ENCODE data around the gene FXYD6.

The FXYD6 gene

DNA sequence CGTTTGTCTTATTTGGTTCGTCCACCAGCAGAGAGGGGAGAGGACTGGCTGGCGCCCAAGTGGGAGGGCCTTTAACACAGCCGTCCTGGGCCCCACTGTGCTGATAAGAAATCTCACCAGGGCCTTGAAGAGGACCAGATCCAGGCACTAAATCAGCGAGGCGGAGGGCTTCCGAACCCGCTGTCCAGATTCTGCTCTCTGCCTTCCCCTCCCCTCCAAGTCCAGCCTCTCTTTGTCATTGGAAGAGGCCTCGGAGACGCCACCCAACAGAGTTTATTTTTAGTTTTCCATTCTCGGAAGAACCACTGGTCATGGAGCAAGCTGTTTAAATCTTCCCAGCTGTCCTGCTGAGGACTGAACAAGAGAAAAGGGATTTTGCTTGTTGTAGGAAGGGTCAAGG, 9.3 kb upstream of the FXYD6 start:
- DNase-seq (ENCODE audit: low spot score) = no peak

DNA sequence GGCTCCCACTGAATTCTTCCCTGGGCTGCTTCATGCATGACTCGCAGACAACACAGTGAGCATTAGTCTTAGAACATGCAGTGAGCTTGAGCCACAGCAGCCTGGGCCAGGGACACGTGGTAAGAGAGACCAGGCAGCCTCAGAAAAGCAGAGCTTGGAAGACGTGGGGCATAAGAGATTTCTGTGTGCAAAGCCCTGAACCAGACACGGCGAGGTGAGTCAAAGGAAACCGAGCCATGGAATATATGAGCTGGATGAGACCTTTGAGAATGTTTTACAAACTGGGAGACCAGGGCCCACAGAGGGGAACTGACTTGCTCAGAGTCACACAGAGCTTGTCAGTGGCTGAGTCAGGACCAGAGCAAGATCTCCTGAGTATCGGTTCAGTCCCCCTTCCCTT, 8.5 kb upstream of the FXYD6 start:
- DNase-seq (ENCODE audit: low spot score) = no peak

DNA sequence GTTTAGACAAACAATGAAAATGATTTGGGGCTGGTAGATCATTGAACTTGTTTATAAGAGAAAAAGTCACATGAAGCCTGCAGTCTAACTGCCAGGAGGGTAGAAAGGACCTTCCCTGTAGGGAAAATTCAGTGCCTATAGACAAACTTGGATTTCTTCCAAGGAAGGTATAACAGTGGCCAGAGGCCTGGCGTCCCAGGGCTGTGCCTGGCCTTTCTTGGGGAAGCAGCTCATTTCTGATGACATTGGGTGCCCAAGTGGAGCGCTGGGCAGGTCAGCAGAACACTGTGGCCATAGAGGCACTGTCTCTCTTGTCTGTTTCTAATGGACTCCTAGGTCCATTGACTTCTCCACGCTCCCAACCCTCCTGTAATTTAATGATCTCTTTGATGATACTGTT, 6.6 kb upstream of the FXYD6 start:
- no peak for DNase-seq (ENCODE audit: low spot score)

DNA sequence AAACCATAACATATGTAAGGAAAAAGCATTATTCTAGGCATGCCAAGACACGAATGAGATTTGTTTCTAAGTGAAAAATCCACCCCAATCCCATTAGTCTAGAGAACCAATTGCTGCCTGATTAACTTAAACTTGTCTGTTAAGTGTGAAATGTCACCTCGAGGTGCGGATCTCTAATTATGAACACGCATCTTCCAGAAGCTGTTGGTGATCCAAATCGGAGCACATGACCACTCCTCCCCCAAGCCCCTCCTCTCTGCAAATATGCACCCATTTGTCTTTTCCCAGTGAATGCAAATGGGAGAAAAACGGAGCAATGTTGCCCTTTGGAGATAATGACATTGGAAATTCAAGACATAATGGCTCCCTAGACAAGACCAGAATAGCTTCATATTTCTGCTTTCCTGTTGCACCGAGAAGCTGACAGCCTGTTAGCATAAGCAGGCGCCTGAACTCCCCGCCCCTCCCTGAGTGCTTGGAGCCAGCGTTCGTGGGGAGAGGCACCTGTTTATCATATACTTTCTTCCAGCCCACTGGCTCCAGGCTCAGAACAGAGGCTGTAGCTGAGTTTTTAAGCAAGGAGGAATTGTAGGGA, 6.0 kb upstream of the FXYD6 start:
- DNase-seq (ENCODE audit: low spot score) = no peak

DNA sequence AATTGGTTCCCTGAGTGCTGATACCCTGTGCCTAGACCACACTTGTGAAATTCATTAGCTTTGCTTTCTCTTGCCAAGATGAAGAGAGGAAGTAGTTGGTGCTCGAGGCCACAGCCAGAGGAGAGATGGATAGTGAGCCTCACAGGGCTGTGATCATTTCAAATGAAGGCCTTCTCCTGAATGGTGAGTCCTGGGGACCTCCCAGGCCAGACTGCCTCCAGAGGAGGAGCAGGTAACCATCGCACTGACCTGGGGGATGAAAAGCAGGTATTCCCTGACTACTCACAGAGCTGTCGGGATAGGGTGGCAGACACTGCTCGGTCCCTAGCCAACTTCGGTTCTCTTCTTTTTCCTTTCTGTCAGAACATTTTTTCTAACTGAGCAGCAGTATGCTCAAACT, 4.8 kb upstream of the FXYD6 start:
- DNase-seq (ENCODE audit: low spot score) = no peak

DNA sequence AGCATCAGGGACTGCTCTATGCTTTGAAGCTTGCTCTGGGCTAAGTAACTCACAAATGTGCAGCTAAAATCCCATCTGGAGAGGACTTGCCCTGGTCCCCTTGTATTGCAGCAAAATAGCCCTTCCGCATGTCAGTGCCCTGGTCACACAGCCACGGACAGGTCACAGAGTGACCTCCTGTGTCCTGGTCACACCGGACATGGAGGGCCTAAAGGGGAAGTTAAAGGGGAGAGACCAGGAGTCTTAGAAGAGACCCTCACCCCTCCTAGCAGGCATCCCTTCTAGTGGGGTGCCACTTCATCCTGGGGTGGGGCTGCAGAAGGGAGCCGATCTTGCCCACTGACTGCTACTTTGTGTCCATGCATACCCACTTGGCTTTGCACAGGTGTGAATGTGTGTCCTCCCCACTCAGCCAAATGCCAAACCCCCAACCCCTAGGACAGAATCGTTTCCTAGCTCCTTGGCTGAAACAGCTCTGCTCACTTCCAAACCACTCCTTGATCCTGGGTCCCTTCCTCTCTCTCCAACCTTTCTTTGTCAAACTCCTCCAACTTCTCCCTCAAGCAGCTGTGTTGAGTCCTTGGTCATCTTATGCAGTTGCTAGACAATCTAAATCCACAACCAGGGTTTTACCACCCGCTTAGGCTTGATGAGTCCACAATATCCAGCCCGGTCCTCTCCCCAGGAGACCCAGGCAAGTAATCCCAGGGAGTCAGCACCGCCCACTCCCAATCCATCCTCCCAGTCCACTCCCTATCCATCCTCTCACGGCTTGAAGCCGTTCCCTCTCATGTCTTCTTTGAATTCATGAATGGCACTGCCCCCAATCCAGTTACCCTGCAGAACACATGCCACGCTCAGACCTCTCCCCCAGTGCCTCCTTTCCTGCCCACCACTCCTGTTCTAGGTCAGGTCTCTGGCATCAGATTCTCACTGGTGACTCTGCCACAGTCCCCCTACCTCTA, 3.3 kb upstream of the FXYD6 start:
- DNase-seq (ENCODE audit: low spot score) = no peak

DNA sequence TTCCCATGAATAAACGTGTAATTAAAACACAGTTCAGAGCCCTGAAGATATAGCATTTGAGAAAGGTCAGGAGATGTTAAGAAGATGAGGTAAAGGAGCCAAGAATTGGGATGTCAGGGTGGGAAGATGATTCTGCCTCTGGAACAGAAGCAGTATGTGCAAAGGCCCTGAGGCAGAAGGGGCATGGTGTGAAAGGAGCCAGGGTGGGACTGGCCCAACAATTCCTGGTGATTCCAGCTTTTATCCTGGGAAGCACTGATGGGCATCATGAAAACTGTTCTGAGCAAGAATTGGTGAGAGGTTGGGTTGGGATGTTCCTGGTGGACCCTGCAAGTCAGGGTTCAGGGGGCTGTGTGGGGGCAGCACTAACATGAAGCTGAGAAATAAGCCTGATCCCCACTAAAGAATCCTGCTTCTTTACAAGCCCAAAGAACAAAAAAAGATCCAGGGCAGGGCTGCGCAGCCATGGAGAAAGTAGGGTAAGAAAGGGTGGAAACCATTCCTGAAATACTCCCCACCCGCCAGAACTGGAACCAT, 2.5 kb upstream of the FXYD6 start:
- DNase-seq (ENCODE audit: low spot score) = no peak

DNA sequence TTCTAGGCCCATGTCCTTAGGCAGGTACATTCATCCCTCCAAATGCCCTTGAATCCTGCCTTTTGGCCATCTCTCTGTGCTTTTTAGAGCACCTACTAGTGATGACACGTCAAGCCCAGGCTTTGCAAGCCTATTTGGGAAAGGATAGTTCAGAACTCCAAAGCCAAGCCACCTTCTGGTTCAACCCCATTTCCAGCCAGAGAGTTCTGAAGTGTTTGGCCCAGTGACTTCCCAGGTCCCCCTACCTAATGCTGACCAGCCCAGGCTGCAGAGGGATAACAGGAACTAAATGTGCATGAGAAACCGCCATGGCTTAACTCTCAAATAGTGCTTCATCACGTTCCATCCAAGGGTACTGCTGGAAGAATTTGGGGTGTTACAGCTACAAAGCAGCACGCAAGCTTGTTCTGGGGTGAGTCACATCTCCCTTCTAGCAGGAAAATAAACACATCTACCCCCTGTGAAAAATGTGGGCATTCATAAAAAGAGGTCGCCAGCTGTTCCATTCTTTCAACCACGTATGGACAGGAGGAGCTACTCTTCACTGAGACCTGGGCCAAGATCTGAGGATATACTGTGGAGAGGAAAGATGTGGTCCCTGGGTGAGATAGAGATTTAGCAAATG, 2.0 kb upstream of the FXYD6 start:
- no peak for DNase-seq (ENCODE audit: low spot score)

DNA sequence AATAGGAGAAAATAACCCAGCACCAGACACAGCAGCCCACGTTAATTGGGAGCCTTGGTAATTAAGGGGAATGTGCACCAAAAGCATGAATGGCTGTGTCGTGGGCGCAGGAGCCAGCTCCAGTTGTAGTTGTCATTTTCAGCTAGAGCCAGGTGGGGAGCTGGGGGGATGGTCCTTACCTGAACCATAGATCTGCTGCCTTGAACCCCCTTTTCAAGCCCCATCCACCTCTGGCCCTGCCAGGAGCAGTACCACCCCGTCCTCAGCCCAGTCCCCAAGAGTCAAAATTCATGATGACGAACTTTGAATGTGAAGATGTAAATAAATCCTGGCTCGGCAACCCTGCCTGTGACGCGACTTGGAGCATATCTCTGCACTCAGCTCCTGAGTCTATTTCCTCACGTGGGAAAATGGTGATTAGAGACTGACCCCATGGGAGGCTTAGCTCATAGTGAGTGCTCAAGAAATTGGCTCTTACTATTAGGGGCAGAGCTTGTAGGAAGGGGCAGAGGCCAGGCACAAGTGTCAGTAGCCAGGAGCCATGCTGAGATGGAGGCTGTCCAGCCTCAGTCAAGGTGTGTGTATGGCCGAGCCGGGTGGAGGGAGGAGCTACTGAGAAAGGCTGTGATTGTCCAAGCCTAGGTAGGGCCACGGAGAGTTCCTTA, 794 bp upstream of the FXYD6 start:
- no peak for DNase-seq (ENCODE audit: low spot score)

DNA sequence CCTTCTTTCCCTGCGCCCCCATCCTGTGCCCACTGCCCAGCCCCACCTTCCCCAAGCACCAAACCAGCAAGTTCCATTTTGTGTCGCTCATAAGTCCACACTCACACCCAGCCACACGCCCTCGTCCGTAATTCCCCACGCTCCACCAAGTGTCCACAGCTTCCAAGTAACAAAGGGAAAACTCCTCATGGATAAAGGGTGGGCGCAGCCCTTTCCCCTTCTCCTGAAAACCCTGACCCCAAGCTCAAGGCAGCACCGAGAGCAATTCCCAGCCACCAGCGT, 458 bp downstream of the FXYD6 start:
- no peak for DNase-seq (ENCODE audit: low spot score)

DNA sequence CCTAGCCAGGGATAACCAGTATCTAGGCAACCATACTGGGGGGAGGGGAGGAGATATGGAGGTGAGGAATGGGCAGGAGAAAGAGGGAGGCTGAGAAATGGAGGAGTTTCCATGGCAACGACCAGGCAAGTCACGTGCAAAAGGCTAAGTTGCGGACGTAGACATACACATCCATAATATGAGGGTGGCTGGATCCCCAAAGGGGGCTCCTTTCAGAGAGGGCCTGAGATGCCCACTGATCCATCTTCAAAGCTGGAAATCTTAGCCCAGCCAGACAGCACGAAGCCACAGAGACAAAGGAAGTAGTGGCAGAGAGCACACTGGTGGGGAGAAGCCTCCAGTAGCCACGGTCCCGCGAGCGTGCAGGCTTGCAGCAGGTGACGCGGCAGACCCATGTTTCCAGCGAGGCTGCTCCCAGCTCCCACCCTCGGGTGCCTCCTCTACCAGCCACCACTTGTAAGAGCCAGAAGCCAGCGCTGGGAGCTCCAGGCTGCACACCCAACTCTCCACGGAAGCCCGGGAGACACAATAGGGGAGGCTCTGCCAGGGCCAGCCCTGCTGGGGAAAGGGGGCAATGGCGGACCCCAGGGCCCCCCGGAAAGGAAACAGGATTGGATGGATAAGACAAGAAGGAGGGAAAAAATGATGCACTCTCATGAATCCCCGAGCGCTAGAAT, 938 bp downstream of the FXYD6 start:
- no peak for DNase-seq (ENCODE audit: low spot score)

DNA sequence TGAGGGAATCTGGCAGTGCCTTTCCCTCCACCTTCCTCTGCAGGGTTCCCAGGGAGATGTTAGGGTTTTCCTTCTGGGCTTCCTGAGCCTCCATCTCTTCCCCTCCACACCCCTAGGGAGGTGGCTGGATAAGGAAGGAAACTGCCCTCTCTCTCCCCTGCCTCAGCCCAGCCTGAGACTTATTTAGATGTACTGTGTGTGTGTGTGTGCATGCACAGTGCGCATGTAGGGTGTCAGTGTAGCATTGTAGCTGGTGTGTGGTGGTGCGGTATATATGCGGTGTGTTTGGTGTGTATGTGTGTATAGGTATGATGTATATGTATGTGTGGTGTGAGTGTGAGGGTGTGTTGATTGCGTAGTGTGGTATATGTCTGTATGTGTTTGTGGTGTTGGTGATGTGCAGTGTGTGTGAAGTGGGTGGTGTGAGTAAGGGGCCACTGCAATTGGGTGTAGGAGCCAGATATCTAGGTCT, 1.5 kb downstream of the FXYD6 start:
- DNase-seq (ENCODE audit: low spot score) = no peak

DNA sequence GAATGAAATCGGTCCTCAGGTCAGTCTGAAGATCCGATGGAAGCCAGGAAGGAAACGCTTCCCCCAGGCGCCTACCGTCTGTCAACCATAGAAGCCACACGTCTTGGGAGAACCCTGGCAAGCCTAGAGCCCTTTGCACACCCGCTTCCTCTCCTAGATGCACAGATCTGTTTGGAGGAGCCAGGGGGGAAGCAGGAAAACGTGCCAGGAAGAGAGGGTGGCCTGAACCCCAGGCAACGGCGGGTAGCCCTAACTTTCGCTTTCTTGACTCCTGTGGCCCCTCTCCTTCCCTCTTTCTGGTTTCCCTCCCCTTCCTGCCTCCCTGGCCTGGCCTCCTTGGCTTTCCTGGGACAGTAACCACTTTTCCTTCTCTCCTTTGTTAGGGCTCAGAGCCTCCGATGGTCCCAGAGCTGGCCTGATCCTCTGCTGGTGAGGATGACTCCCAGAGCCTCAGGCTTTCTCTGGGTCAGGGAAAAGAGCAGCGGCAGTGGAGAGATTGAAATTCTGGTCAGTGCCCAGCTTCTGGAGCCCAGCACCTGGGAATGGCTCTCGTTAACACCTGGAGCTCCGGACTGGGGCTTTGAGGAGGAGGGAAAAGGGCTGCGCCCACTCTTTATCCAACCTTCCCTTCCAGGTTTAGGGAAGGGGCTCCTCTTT, 2.1 kb downstream of the FXYD6 start:
- no peak for DNase-seq (ENCODE audit: low spot score)

DNA sequence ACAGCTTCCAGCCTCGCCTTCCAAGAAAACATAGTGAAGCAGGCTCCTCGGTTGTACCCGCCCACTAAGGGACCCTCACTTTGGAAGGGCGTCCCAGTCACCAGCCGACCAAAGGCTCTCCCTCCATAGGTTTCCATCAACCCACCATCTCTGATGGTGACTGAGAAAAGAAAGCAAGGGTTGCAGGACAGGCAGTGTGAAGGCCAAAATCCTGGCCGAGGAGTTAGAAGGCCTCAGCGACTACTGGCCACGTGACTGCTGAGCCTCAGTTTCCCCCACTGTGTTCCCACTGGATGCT, 2.7 kb downstream of the FXYD6 start:
- DNase-seq (ENCODE audit: low spot score) = no peak

DNA sequence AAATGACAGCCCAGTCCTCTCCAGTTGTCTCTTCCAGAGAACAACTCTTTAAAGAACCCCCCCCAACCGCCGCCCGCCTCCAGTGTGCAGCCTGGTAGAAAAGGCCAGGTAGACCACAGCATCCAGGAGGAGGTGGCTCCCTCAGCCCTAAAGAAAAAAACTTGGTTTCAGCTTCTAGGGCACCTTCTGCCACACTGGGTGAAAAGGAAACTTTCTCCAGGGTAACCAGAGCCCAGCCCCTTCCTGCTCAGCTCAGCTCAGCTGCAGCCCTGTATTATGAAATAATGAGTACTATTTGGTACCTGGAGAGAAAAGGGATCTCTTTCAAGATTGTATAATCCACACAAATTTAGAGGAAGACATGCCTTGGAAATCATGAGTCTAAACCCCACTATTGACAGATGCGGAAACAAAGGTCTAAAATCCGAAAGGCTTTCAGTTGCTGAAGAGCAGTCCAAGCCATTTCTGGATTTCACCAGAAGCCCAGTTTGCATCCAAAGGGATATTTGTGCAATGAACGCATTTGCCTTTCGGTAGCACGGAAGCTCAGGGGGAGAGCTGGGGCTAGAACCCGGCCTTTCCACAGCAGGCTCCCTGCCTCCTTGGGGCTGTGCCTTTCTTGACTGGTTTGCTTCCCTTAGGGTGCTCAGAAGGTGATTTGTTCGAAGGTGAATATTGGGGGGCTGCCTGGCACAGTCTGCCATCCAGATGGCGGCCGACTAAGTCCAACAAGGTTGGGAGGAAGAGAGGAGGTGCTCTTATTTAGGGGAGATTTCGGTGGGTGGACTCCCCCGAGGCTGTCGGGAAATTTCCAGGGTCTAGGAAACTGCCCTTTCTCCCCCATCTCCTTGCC, 3.3 kb downstream of the FXYD6 start:
- DNase-seq (ENCODE audit: low spot score) = no peak

DNA sequence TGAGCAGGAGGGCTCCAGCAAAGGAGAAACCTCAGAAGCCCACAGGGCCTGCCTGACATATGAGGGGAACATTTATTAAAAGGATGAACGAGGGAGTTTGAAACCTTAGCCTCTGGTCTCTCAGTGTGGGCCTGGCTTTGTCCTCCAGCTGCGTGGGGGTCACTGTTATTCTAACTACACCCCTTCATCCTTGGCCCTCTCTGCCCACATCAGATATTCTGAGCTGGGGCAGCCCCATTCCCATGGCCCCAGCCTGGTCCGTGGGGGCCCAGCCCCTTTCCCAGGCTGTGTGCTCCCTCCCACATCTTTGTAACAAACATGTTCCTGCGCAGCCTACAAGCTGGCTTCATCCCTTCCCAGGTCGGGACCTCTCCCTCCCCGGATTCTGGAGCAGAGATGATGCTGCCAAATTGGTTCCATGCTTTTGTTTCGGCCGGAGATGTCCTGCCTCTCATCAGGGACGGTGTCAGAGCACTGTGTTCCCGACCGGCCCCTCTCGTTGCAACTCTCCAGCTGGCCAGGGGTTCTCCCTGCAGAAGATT, 4.0 kb downstream of the FXYD6 start:
- DNase-seq (ENCODE audit: low spot score) = no peak

DNA sequence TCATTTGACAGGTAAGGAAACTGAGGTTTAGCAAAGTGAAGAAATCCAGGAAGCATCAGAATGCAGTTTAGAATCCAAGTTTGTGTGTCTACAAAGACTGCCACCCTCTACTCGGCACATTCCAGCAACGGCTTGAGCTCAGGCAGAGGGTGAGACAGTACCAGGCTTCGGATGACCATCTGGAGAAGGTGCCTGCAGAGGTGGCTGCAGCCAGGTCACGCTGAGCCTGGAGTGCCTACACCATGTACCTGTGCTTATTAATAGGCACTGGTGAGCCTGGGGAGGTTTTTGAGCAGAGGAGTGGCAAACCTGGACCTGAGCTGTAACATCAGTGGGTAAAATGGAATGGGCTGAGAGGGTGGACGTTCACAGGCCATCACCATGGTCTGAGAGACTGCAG, 4.7 kb downstream of the FXYD6 start:
- DNase-seq (ENCODE audit: low spot score) = no peak

DNA sequence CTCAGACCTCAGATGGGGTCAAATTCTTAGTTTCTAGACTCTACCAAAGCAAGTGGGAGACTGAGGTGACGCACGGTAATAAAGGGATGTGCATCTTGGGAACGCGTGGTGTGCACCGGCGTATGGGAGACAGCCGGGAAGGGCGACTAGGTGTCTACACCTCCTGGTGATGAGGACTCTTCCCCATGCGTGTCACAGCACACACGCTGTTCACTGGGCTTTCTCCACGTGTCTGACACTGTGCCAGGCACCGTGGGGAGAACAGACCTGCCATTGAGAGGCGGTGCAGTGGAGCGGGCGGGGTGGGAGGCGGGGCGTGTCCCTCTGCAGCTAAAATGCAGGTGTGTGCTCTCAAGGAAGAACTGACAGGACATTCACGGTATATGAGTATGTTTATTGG, 5.3 kb downstream of the FXYD6 start:
- DNase-seq (ENCODE audit: low spot score) = no peak

DNA sequence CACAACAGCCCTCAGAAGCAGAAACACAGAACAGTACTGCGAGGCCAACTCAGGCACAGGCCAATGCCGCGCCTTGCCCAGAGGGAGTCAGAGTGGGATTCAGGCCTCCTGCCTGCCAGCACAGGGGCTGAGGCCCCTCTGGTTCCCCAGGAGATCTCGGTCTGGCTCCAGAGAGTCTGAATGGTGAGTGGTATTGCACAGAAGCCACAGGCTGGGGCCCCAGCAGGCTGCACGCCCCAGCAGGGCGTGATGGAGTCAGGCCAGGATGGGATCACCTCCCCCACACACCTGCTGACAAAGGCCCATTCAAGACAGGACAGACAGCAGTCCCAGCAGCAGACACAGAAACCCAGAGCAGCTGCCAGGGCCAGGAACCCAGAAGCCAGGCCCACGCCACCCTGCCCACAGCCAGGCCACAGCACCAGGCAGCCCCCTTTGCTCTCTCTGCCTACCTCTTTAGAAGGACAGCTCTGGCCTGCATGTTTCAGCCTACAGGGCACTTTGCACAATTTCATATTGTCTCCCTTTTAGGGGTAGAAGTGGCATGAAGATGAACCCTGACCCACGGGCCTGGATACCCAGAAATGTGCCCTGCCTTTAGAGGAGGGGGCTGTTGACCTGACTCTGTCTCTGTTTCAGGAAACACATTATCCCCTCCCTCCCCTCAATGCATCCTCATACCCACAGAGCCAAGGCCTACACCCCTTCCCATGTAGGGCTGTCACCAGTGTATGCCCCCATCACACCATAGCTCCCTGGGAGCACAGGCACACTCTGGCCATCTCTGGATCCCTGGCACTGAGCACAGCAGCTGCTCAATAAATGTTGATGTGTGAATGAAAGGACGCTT, 6.1 kb downstream of the FXYD6 start:
- no peak for DNase-seq (ENCODE audit: low spot score)
